ENCODE results near the gene SHMT2. TPM values are rescaled to one million over a fixed set of nuclear protein-coding genes. Genes with fewer than 3 reads are reported as not detected.

Gene SHMT2
- total RNA-seq, 1 donor from 2014 or later = 268 TPM

- ATAC-seq (ENCODE audit: low read depth) = no peak
- POLR2A ChIA-PET = no interaction called here
- no peak overlapping the region for H3K27ac Mint-ChIP-seq
- CTCF ChIA-PET = interaction anchor here (1.2 to 8.1 kb wide), 5 partner anchors 20 to 200 kb away, joined by 3 to 67 read pairs (median 5); partner anchors contain the start of genes GLI1 and INHBE
- H3K36me3 Mint-ChIP-seq (ENCODE audit: low read depth) = peaks cover 79% of the 10 kb centered on the region
- no peaks in the 10 kb centered on the region for H3K9me3 Mint-ChIP-seq
- TF ChIP-seq, protein P1, sequence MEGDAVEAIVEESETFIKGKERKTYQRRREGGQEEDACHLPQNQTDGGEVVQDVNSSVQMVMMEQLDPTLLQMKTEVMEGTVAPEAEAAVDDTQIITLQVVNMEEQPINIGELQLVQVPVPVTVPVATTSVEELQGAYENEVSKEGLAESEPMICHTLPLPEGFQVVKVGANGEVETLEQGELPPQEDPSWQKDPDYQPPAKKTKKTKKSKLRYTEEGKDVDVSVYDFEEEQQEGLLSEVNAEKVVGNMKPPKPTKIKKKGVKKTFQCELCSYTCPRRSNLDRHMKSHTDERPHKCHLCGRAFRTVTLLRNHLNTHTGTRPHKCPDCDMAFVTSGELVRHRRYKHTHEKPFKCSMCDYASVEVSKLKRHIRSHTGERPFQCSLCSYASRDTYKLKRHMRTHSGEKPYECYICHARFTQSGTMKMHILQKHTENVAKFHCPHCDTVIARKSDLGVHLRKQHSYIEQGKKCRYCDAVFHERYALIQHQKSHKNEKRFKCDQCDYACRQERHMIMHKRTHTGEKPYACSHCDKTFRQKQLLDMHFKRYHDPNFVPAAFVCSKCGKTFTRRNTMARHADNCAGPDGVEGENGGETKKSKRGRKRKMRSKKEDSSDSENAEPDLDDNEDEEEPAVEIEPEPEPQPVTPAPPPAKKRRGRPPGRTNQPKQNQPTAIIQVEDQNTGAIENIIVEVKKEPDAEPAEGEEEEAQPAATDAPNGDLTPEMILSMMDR (IDR thresholded peaks at IDR 0.05) = no peak
- intact Hi-C loops (cut with micrococcal nuclease) = loop anchor here (1.0 kb wide), 1 partner anchor 193 kb away; no protein-coding TSS in a partner anchor
- H3K27me3 Mint-ChIP-seq = no peaks in the 10 kb centered on the region
- no peak overlapping the region for H3K4me3 Mint-ChIP-seq
- DNase-seq = no peak
- H3K4me1 Mint-ChIP-seq = peaks cover 5% of the 10 kb centered on the region
These were observed 33.6 kb downstream of the SHMT2 start for GRCh38 chr12:57263096-57263495.

DNA sequence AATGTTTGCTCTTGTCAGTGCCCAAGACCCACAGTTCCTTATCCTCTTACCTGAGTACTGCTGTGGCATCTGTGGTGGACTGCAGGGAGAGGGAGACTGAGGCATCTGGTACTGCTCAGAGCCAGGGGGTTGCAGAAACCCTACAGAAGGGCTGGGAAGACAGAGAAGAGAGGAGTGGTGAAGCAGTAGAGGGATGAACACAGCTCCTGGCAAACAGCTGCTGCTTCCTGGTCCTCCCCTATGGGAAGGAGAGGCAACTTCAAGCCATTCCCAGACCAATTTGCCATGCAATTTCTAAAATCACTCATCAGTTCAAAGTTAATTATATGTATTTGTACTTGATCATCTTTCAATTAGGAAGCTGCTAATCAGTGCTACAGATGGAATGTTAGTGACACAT is 37.2 kb downstream of the SHMT2 start:
- H3K4me3 Mint-ChIP-seq = no peak overlapping the region
- H3K27me3 Mint-ChIP-seq = no peaks in the 10 kb centered on the region
- H3K27ac Mint-ChIP-seq = no peak overlapping the region
- TF ChIP-seq, protein P1 (IDR thresholded peaks at IDR 0.05) = no peak
- POLR2A ChIA-PET = no interaction called here
- H3K4me1 Mint-ChIP-seq = peaks cover 5% of the 10 kb centered on the region
- no peak for DNase-seq
- peaks cover 81% of the 10 kb centered on the region for H3K36me3 Mint-ChIP-seq (ENCODE audit: low read depth)
- CTCF ChIA-PET = no interaction called here
- H3K9me3 Mint-ChIP-seq = no peaks in the 10 kb centered on the region
- intact Hi-C loops (cut with micrococcal nuclease) = no loop called here
- no peak for ATAC-seq (ENCODE audit: low read depth)

GRCh38 chr12:57268264-57268663 is 38.8 kb downstream of the SHMT2 start:
- DNase-seq = no peak
- Mint-ChIP-seq H3K27ac (peak overlapping the region; percentile 52), H3K4me1 (peaks cover 5% of the 10 kb centered on the region), H3K27me3 (no peaks in the 10 kb centered on the region), H3K9me3 (no peaks in the 10 kb centered on the region), H3K36me3 (ENCODE audit: low read depth) (peaks cover 80% of the 10 kb centered on the region), H3K4me3 (no peak overlapping the region)
- ChIA-PET POLR2A (no interaction called here), CTCF (no interaction called here)
- TF ChIP-seq, protein P1 (IDR thresholded peaks at IDR 0.05) = no peak
- ATAC-seq (ENCODE audit: low read depth) = no peak
- intact Hi-C loops (cut with micrococcal nuclease) = no loop called here

DNA sequence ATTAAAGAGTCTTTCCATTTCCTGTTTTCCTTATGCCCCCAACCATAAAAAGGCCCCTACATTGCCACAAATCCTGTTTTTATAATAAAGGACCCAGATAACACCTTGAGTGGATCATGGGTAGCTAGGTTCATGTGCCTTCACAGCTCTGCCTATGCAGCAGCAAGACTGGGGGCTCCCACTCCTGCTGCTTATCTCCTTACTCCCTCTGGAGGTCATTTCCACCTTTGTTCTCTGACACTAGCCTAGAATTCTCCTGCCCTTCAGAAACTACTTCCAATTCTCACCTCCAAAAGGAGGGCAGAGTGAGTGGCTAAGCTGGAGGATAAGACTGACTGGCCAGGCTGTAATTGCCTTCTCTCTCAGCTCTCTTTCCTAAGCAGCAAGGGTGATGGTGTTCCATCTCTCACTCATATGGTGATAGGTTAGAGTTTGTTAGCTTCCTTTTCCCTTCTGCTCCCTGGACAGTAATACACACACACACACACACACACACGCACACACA is 41.5 kb downstream of the SHMT2 start:
- Mint-ChIP-seq H3K4me3 (no peak overlapping the region), H3K9me3 (no peaks in the 10 kb centered on the region), H3K36me3 (ENCODE audit: low read depth) (peaks cover 86% of the 10 kb centered on the region), H3K27me3 (no peaks in the 10 kb centered on the region), H3K4me1 (no peaks in the 10 kb centered on the region), H3K27ac (no peak overlapping the region)
- DNase-seq (no peak), ATAC-seq (ENCODE audit: low read depth) (no peak)
- ChIA-PET CTCF (interaction anchor here (1.5 to 1.8 kb wide), 2 partner anchors 57 to 182 kb away, joined by 4 to 5 read pairs; no protein-coding TSS in a partner anchor), POLR2A (no interaction called here)
- intact Hi-C loops (cut with micrococcal nuclease) = no loop called here
- TF ChIP-seq, protein P1 (IDR thresholded peaks at IDR 0.05) = no peak

- CTCF ChIA-PET = interaction anchor here (1.0 to 1.1 kb wide), 2 partner anchors 30 to 183 kb away, joined by 3 to 4 read pairs; no protein-coding TSS in a partner anchor
- no peaks in the 10 kb centered on the region for H3K9me3 Mint-ChIP-seq
- TF ChIP-seq, protein P1 (IDR thresholded peaks at IDR 0.05) = no peak
- intact Hi-C loops (cut with micrococcal nuclease) = no loop called here
- DNase-seq (no peak), ATAC-seq (ENCODE audit: low read depth) (no peak)
- POLR2A ChIA-PET = no interaction called here
- H3K36me3 Mint-ChIP-seq (ENCODE audit: low read depth) = peaks cover 83% of the 10 kb centered on the region
- no peaks in the 10 kb centered on the region for H3K27me3 Mint-ChIP-seq
- no peaks in the 10 kb centered on the region for H3K4me1 Mint-ChIP-seq
- no peak overlapping the region for H3K27ac Mint-ChIP-seq
- H3K4me3 Mint-ChIP-seq = no peak overlapping the region
These were observed 43.0 kb downstream of the SHMT2 start for GRCh38 chr12:57272337-57273151.
